ENCODE data around the gene HGF. TPM values are rescaled to one million over a fixed set of nuclear protein-coding genes. Genes with fewer than 3 reads are reported as not detected.

The HGF gene
- total RNA-seq, 2 donors from 2014 or later = 2.9 to 6.9 TPM

GRCh38 chr7:81691199-81691821 lies 78.5 kb downstream of the HGF start:
- intact Hi-C loops (cut with DNase I) = no loop called here
- WGBS, 2 donors = 47 to 49% methylated on average over 4 of the region's 4 CpGs
- H3K4me1 ChIP-seq = no peaks in the 10 kb centered on the region
- no peak overlapping the region for H3K4me3 ChIP-seq
- TF ChIP-seq POLR2A (IDR thresholded peaks at IDR 0.05) (no peak), CTCF (IDR thresholded peaks at IDR 0.05) (no peak)
- H3K27ac ChIP-seq = no peak overlapping the region
- ATAC-seq = no peak
- no peaks in the 10 kb centered on the region for H3K27me3 ChIP-seq
- DNase-seq = no peak
- H3K9me3 ChIP-seq = no peaks in the 10 kb centered on the region
- no peaks in the 10 kb centered on the region for H3K36me3 ChIP-seq (replicated peaks in 1 of 2; ENCODE audit: insufficient read depth in 1 of 2, low read depth in 2 of 2)

GRCh38 chr7:81690688-81691087 lies 79.2 kb downstream of the HGF start:
- Histone ChIP-seq H3K9me3 (no peaks in the 10 kb centered on the region), H3K27ac (no peak overlapping the region)

GRCh38 chr7:81690251-81690650 lies 79.6 kb downstream of the HGF start:
- Histone ChIP-seq H3K9me3 (no peaks in the 10 kb centered on the region), H3K4me1 (no peaks in the 10 kb centered on the region), H3K27me3 (no peaks in the 10 kb centered on the region), H3K4me3 (no peak overlapping the region), H3K27ac (no peak overlapping the region), H3K36me3 (replicated peaks in 1 of 2; ENCODE audit: insufficient read depth in 1 of 2, low read depth in 2 of 2) (no peaks in the 10 kb centered on the region)
- no peak for DNase-seq
- ATAC-seq = no peak
- TF ChIP-seq CTCF (IDR thresholded peaks at IDR 0.05) (no peak), POLR2A (IDR thresholded peaks at IDR 0.05) (no peak)
- 29 to 32% methylated on average over 5 of the region's 5 CpGs for WGBS, 2 donors
- intact Hi-C loops (cut with DNase I) = no loop called here

More at GRCh38 chr7:81690688-81691087, 79.2 kb downstream of the HGF start:
- intact Hi-C loops (cut with DNase I) = no loop called here
- DNase-seq (no peak), ATAC-seq (no peak)
- no peak for TF ChIP-seq CTCF (IDR thresholded peaks at IDR 0.05)
- no peak for TF ChIP-seq POLR2A (IDR thresholded peaks at IDR 0.05)
- H3K36me3 ChIP-seq (replicated peaks in 1 of 2; ENCODE audit: insufficient read depth in 1 of 2, low read depth in 2 of 2) = no peaks in the 10 kb centered on the region
- 39 to 40% methylated on average over 3 of the region's 3 CpGs for whole genome bisulfite sequencing, 2 donors
- H3K27me3 ChIP-seq = no peaks in the 10 kb centered on the region
- H3K4me1 ChIP-seq = no peaks in the 10 kb centered on the region
- no peak overlapping the region for H3K4me3 ChIP-seq

- Histone ChIP-seq H3K4me1 (no peaks in the 10 kb centered on the region), H3K27me3 (no peaks in the 10 kb centered on the region), H3K9me3 (no peaks in the 10 kb centered on the region), H3K36me3 (replicated peaks in 1 of 2; ENCODE audit: insufficient read depth in 1 of 2, low read depth in 2 of 2) (no peaks in the 10 kb centered on the region), H3K4me3 (no peak overlapping the region), H3K27ac (no peak overlapping the region)
- ATAC-seq (no peak), DNase-seq (no peak)
- WGBS, 2 donors = 65 to 67% methylated on average over 4 of the region's 4 CpGs
- intact Hi-C loops (cut with DNase I) = no loop called here
- TF ChIP-seq CTCF (IDR thresholded peaks at IDR 0.05) (no peak), POLR2A (IDR thresholded peaks at IDR 0.05) (no peak)
These were observed 81.0 kb downstream of the HGF start for GRCh38 chr7:81688622-81689411.
